Inflammatory macrophage treated with lipopolysaccharide for 1 hour (primary cell): ENCODE measurements around the gene GIGYF2.
"Not testable (repeated sequence)": the region's sequence is repeated elsewhere in the genome, so short reads cannot be mapped to it uniquely, and the experiment has no call there.

Experiments
- DNase-seq, 2 donors: peaks; one replicate each; pipeline ENCODE4 v3.0.0-alpha.2; 2020 to 2022

GIGYF2 gene

GRCh38 chr2:232691117-232691516 lies 6.0 kb upstream of the GIGYF2 start:
- DNase-seq = not testable (repeated sequence)

GRCh38 chr2:232693344-232693743 lies 3.8 kb upstream of the GIGYF2 start:
- DNase-seq = no peak

GRCh38 chr2:232696609-232697058 lies 497 bp upstream of the GIGYF2 start:
- no peak for DNase-seq

- peak in 1 of 2 donors; percentile 7 for DNase-seq
Observed at GRCh38 chr2:232697807-232698110, 628 bp downstream of the GIGYF2 start.

GRCh38 chr2:232698556-232699091 lies 1.5 kb downstream of the GIGYF2 start:
- peak; percentile 10 to 24 for DNase-seq

GRCh38 chr2:232699110-232699509 lies 2.0 kb downstream of the GIGYF2 start:
- no peak for DNase-seq

GRCh38 chr2:232700154-232700553 lies 3.0 kb downstream of the GIGYF2 start:
- no peak for DNase-seq

- no peak for DNase-seq
Observed at GRCh38 chr2:232707076-232707475, 9.9 kb downstream of the GIGYF2 start.

- DNase-seq = no peak
Observed at GRCh38 chr2:232713505-232713904, 16.4 kb downstream of the GIGYF2 start.

GRCh38 chr2:232714969-232715368 lies 17.8 kb downstream of the GIGYF2 start:
- DNase-seq = no peak

- DNase-seq = not testable (repeated sequence)
Observed at GRCh38 chr2:232720056-232720455, 22.9 kb downstream of the GIGYF2 start.

GRCh38 chr2:232721261-232721660 lies 24.1 kb downstream of the GIGYF2 start:
- DNase-seq = no peak

GRCh38 chr2:232721882-232722281 lies 24.8 kb downstream of the GIGYF2 start:
- DNase-seq = no peak

- DNase-seq = no peak
Observed at GRCh38 chr2:232723027-232723426, 25.9 kb downstream of the GIGYF2 start.

GRCh38 chr2:232728785-232729184 lies 31.7 kb downstream of the GIGYF2 start:
- no peak for DNase-seq

GRCh38 chr2:232731470-232731869 lies 34.3 kb downstream of the GIGYF2 start:
- no peak for DNase-seq

- DNase-seq = peak in 1 of 2 donors; percentile 13
Observed at GRCh38 chr2:232741294-232741693, 44.2 kb downstream of the GIGYF2 start.

- DNase-seq = no peak
Observed at GRCh38 chr2:232741972-232742371, 44.8 kb downstream of the GIGYF2 start.

GRCh38 chr2:232744963-232745362 lies 47.8 kb downstream of the GIGYF2 start:
- no peak for DNase-seq

GRCh38 chr2:232748038-232748437 lies 50.9 kb downstream of the GIGYF2 start:
- no peak for DNase-seq

GRCh38 chr2:232749331-232749730 lies 52.2 kb downstream of the GIGYF2 start:
- DNase-seq = no peak

- DNase-seq = no peak
Observed at GRCh38 chr2:232750135-232750671, 53.1 kb downstream of the GIGYF2 start.

- DNase-seq = no peak
Observed at GRCh38 chr2:232757905-232758304, 60.8 kb downstream of the GIGYF2 start.

- DNase-seq = no peak
Observed at GRCh38 chr2:232761301-232761907, 64.3 kb downstream of the GIGYF2 start.

GRCh38 chr2:232767866-232768265 lies 70.7 kb downstream of the GIGYF2 start:
- no peak for DNase-seq
